ENCODE data around the gene NAXD.

Gene NAXD

DNA sequence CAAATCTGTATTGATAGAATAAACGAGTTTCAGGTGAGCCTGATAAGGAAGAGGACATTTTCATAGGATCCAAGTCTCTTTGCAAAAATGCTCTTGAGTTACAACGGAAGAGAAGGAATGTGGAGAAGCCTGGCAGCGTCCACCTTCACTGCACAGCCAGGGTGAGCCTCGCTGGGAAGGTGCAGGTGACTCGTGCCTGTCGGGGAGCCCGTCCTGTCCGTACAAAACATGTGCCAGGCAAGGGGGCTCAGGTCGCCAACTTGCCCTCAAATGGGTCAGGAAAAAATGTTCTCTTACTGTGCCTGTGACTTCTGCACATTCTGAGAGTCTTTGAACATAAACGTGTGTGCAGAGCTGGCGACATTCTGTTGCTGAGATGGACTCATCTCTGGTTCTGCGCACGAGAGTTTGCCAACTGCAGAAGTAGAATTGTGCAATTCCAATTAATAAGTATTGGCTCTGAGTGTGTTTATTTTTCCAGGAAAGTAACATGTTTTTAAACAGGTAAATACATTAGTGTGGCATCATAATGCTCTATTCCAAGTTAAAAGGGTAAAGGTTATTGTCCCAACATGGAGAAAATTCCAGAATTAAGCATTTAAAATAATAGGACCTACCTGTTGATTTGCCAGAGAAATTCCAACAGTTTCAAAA is 28.6 kb downstream of the NAXD start:
- TF ChIP-seq, protein P1, sequence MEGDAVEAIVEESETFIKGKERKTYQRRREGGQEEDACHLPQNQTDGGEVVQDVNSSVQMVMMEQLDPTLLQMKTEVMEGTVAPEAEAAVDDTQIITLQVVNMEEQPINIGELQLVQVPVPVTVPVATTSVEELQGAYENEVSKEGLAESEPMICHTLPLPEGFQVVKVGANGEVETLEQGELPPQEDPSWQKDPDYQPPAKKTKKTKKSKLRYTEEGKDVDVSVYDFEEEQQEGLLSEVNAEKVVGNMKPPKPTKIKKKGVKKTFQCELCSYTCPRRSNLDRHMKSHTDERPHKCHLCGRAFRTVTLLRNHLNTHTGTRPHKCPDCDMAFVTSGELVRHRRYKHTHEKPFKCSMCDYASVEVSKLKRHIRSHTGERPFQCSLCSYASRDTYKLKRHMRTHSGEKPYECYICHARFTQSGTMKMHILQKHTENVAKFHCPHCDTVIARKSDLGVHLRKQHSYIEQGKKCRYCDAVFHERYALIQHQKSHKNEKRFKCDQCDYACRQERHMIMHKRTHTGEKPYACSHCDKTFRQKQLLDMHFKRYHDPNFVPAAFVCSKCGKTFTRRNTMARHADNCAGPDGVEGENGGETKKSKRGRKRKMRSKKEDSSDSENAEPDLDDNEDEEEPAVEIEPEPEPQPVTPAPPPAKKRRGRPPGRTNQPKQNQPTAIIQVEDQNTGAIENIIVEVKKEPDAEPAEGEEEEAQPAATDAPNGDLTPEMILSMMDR (IDR thresholded peaks at IDR 0.05; ENCODE audit: low read depth, low read length, missing control alignments): no peak
- no peak overlapping the region for H3K4me3 ChIP-seq (ENCODE audit: low read depth, low read length)
- no peak for DNase-seq (ENCODE audit: low read depth)

DNA sequence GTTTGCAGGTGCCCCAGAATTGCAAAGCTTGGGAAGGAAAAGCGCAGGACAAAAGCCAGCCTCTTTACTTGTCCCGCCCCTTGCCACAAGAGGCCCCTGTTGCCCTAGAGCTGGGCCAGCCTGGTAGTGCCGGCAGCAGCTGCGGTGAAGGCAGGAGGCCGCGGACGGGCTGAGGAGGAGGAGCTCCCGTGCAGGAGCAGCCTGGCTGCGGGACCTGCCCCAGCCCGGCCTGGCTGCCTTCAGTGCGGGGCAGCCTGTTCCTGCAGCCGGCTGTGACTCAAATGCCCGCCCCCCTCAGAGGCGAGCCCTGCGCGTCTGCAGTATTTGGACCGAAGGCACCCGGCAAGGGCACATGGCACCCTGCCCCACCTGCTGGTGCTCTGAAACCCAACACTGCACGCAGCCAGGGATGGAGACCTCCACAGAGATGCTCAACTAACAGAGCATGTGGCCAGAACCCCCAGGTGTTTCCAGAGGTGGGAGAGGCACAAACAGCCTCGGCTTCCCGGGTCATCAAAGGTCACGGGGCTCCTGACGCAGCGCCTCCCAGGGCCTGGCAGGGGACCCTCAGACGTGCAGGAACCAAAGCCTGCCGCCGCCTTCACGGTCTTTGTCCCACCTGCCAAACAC is 29.7 kb downstream of the NAXD start:
- DNase-seq (ENCODE audit: low read depth): no peak
- no peak overlapping the region for H3K4me3 ChIP-seq (ENCODE audit: low read depth, low read length)
- TF ChIP-seq, protein P1 (IDR thresholded peaks at IDR 0.05; ENCODE audit: low read depth, low read length, missing control alignments): peak; percentile 36

DNA sequence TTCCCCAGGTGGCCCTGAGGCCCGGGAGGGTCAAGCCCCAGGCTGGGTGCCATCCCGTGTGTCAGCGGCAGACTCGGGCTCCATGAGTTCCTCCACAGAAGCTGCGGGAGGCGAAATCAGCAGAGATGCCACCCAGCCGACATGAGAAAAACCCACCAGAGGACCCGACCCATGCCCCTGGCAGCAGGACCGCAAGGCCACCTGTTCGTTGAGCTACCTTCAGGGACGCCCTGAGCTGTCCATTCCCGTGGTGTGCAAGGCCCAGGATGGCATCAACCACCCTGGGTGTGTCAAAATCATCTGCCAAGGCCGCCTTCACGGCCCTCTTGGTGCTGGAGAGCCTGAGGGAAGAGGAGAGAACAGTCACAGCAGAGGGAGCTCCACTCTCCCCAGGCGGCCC is 30.4 kb downstream of the NAXD start:
- no peak for DNase-seq (ENCODE audit: low read depth)
- H3K4me3 ChIP-seq (ENCODE audit: low read depth, low read length): no peak overlapping the region
- TF ChIP-seq, protein P1 (IDR thresholded peaks at IDR 0.05; ENCODE audit: low read depth, low read length, missing control alignments): no peak

DNA sequence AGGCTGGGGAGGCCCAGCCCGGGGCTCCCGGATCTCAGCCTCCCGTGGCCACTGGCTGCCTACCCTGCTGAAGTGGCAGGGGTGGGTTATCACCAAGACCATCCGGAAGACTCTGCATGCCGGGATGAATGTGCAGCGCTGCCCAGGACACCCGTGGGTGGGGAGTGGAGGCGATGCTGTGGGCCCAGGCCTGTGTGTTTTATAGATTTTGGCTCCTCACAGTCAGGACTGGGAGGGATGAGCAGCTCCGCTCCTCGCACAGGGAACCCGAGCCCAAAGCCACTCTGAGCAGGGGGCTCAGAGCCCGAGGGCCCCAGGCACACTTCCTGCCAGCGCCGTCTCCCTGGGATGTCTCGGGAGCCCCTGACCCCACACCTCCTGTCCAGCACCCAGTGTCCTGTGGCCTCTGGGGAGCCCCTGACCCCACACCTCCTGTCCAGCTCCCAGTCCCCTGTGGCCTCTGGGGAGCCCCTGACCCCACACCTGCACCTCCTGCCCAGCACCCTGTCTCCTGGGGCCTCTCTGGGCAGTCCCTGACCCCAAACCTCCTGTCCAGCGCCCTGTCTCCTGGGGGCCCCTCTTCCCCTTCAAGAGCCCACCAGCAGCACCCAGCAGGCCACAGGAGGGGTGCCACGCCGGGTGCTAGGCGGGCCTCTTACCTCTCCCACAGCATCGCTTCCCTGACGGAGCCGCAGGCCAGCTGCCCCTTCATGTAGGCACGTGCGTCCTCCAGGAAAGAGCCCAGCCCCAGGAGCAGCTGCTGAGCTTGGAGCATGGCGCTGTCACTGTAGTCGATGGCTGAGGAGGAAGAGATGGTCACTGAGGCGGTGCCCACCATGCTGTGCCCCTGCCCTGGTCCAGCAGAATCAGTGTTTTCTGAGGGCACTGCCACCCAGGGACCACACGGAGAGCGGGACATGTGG is 31.4 kb downstream of the NAXD start:
- DNase-seq (ENCODE audit: low read depth): no peak
- no peak overlapping the region for H3K4me3 ChIP-seq (ENCODE audit: low read depth, low read length)
- TF ChIP-seq, protein P1 (IDR thresholded peaks at IDR 0.05; ENCODE audit: low read depth, low read length, missing control alignments): no peak

DNA sequence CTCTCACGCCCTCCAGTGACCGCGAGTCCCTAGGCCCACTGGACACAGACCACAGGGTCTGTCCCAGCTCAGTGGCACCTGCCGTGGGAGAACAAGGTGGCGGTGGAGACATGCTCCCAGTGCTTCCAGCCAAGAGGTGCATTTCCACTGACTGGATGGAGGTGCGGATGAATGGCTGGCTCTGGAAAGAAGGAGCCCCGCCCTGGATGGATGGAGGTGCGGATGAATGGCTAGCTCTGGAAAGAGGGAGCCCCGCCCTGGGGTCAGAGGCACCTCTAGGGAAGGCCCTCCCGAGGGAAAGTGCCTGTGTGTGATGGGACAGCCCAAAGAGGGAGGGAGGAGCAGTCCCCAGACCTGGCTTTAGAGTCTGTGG is 32.0 kb downstream of the NAXD start:
- no peak overlapping the region for H3K4me3 ChIP-seq (ENCODE audit: low read depth, low read length)
- DNase-seq (ENCODE audit: low read depth): no peak
- TF ChIP-seq, protein P1 (IDR thresholded peaks at IDR 0.05; ENCODE audit: low read depth, low read length, missing control alignments): no peak

DNA sequence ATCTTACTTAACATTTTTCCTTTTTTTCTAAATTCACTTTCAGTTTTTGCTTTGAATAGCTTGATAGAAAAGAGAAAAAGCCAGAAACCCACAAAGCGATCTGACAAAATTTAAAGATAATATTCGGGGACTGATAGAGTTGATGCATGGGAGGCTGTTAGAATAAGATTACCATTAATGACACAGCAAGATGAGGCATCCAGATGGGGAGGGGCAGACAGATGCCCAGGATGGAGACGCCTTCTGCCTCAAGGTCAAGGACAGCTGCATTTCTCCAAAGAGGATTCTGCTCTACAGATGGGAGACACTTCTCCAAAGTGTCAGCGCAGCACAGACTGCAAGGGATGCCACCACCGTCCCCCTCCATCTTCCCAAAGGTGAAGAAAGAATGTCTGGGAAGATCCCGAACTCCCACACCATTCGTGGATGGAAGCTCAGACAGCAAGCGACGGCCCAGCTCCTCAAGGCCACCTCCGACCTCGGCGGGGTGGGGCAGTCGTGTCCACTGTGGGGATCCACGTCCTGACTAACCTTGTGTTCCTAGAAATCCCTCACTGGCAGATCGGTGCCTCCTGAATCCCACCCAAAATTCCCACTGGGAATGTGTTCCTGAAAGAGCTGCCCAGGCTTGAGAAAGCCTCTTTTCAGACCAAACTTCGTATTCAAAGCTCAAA is 32.9 kb downstream of the NAXD start:
- no peak for DNase-seq (ENCODE audit: low read depth)
- no peak overlapping the region for H3K4me3 ChIP-seq (ENCODE audit: low read depth, low read length)
- TF ChIP-seq, protein P1 (IDR thresholded peaks at IDR 0.05; ENCODE audit: low read depth, low read length, missing control alignments): no peak

Data from GM12864 (cell line).